ENCODE measurements around the gene RFESD.

DNA sequence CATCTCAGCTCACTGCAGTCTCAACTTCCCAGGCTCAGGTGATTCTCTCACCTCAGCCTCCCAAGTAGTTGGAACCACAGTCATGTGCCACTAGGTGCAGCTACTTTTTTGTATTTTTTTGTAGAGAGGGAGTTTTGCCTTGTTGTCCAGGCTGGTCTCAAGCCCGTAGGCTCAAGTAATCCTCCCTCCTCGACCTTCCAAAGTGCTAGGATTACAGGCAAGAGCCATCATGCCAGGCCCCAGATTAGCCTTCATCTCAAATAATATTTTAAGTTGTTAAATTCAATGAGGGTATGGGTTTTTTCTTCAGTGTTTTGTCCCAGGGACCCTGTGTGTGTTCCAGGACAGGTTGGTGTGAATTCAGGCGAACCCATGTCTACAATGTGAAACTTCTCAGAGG, 12.5 kb upstream of the RFESD start:
- TF ChIP-seq, protein P1, sequence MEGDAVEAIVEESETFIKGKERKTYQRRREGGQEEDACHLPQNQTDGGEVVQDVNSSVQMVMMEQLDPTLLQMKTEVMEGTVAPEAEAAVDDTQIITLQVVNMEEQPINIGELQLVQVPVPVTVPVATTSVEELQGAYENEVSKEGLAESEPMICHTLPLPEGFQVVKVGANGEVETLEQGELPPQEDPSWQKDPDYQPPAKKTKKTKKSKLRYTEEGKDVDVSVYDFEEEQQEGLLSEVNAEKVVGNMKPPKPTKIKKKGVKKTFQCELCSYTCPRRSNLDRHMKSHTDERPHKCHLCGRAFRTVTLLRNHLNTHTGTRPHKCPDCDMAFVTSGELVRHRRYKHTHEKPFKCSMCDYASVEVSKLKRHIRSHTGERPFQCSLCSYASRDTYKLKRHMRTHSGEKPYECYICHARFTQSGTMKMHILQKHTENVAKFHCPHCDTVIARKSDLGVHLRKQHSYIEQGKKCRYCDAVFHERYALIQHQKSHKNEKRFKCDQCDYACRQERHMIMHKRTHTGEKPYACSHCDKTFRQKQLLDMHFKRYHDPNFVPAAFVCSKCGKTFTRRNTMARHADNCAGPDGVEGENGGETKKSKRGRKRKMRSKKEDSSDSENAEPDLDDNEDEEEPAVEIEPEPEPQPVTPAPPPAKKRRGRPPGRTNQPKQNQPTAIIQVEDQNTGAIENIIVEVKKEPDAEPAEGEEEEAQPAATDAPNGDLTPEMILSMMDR (IDR thresholded peaks at IDR 0.05), result no peak
- no peak for TF ChIP-seq EZH2phosphoT487 (IDR thresholded peaks at IDR 0.05)

Measured in neural progenitor cell (in vitro differentiated cells).